HepG2 (cell line): Measurements from ENCODE around the gene ST3GAL2. TPM values are rescaled to one million over a fixed set of nuclear protein-coding genes. Genes with fewer than 3 reads are reported as not detected.

Source experiments
- ATAC-seq: fragments of 200-7000 bp; cut with Tn5 transposase; 3 replicates; pipeline ENCODE4 v1.9.1; 2020; ENCODE audit warnings: mild to moderate bottlenecking, moderate library complexity
- BruUV-seq: library from RNA; stranded (reverse); fragments of 400-500 nt; replicated peaks from 2 replicates; lab custom pipeline; 2021; lab: Mats Ljungman, UMichigan
- CTCF ChIA-PET: fragments of 300-600 bp; formaldehyde crosslinking; extraction: SDS; loops from one replicate; lab custom pipeline; 2021; ENCODE audit warnings: low total read pairs, inconsistent platforms, low intra/inter-chr PET ratio; lab: Yijun Ruan, JAX
- POLR2A ChIA-PET: fragments of 350-600 bp; sonication (Branson Sonifier 250); formaldehyde crosslinking; loops from one replicate; lab custom pipeline; 2020; ENCODE audit warnings: antibody characterized with exemption, inconsistent platforms; lab: Yijun Ruan, JAX
- DNase-seq: peaks from one replicate; pipeline ENCODE4 v3.0.0-alpha.2; 2015; ENCODE audit warnings: low spot score
- FAIRE-seq: peaks from 3 replicates; lab custom pipeline; 2011; peaks lifted over from hg19 to GRCh38; lab: Jason Lieb, UNC
- H2AFZ ChIP-seq: one replicate; pipeline ENCODE4 v1.6.1; 2011; ENCODE audit warnings: low read length, inconsistent platforms
- H3K27ac ChIP-seq: fragments of 300-600 bp; 3 replicates; pipeline ENCODE4 v1.8.0; 2011; ENCODE audit warnings: mixed run types, mild to moderate bottlenecking, mixed read lengths, low read length, inconsistent platforms; ENCODE audit not compliant: insufficient read depth; ENCODE audit errors: extremely low read length
- H3K27me3 ChIP-seq, 2 experiments: fragments of 200-600 bp in 1 of 2; 2 replicates in 1 of 2; 3 replicates in 1 of 2; pipeline versions ENCODE4 v1.6.0 to v1.8.0; 2011; ENCODE audit warnings: low read length in 2 of 2, mild to moderate bottlenecking in 2 of 2, moderate library complexity in 2 of 2, inconsistent platforms in 1 of 2; ENCODE audit not compliant: insufficient read depth in 2 of 2, control insufficient read depth in 1 of 2
- H3K36me3 ChIP-seq, 2 experiments: fragments of 200-600 bp in 1 of 2; replicated peaks in 1 of 2; 2 replicates in 1 of 2; 3 replicates in 1 of 2; pipeline versions ENCODE4 v1.5.1 to v1.8.0; 2011; ENCODE audit warnings: low read length in 2 of 2, inconsistent platforms in 1 of 2; ENCODE audit not compliant: insufficient read depth in 2 of 2, control insufficient read depth in 1 of 2
- H3K4me1 ChIP-seq: 2 replicates; pipeline ENCODE4 v1.5.1; 2012; ENCODE audit warnings: low read length, inconsistent platforms; ENCODE audit not compliant: insufficient read depth
- H3K4me2 ChIP-seq: 2 replicates; pipeline ENCODE4 v1.6.0; 2011; ENCODE audit warnings: low read depth, low read length, inconsistent platforms
- H3K4me3 ChIP-seq, 3 experiments: fragments of 200-600 bp in 1 of 3; sonication (generic), shearing (Covaris generic) in 1 of 3; replicated peaks in 1 of 3; 2 replicates each; pipeline ENCODE4 v1.5.1; 2011 to 2016; ENCODE audit warnings: low read length in 3 of 3, inconsistent platforms in 2 of 3, low read depth in 2 of 3, mild to moderate bottlenecking in 2 of 3, control low read depth in 1 of 3, mixed read lengths in 1 of 3; ENCODE audit not compliant: insufficient read depth in 1 of 3
- H3K79me2 ChIP-seq: one replicate; pipeline ENCODE4 v1.6.1; 2011; ENCODE audit warnings: low read length, inconsistent platforms; ENCODE audit not compliant: insufficient read depth
- H3K9ac ChIP-seq: 2 replicates; pipeline ENCODE4 v1.6.0; 2011; ENCODE audit warnings: mild to moderate bottlenecking, low read depth, low read length, inconsistent platforms; ENCODE audit not compliant: insufficient read depth
- H3K9me3 ChIP-seq: 2 replicates; pipeline ENCODE4 v1.5.1; 2012; ENCODE audit warnings: mild to moderate bottlenecking, low read length
- H4K20me1 ChIP-seq: 2 replicates; pipeline ENCODE4 v1.6.0; 2011; ENCODE audit warnings: inconsistent platforms, mild to moderate bottlenecking, low read length, moderate library complexity; ENCODE audit not compliant: insufficient read depth
- ATF1 ChIP-seq: IDR thresholded peaks from 2 replicates; pipeline ENCODE4 v1.6.1; 2016; ENCODE audit warnings: mild to moderate bottlenecking, control low read depth
- CENPBD1 ChIP-seq: sonication (generic); formaldehyde crosslinking; IDR thresholded peaks from 2 replicates; pipeline ENCODE4 v1.8.0; 2022; ENCODE audit warnings: missing genetic modification reagents, low read depth, mild to moderate bottlenecking, borderline replicate concordance
- IRF9 ChIP-seq: sonication (generic); formaldehyde crosslinking; IDR thresholded peaks from 2 replicates; pipeline ENCODE4 v1.8.0; 2022; ENCODE audit warnings: missing genetic modification reagents, mild to moderate bottlenecking, borderline replicate concordance
- NFE2L2 ChIP-seq: fragments of 150-350 bp; IDR thresholded peaks from 2 replicates; pipeline ENCODE4 v1.6.1; 2014; ENCODE audit warnings: low read length
- SNAPC4 ChIP-seq: sonication (generic); formaldehyde crosslinking; IDR thresholded peaks from 2 replicates; pipeline ENCODE4 v1.4.0; 2020; ENCODE audit warnings: mild to moderate bottlenecking, missing genetic modification reagents
- TERF1 ChIP-seq: sonication (generic); formaldehyde crosslinking; IDR thresholded peaks from 2 replicates; pipeline ENCODE4 v1.8.0; 2022; ENCODE audit warnings: mild to moderate bottlenecking, missing genetic modification reagents, moderate library complexity
- ZBTB46 ChIP-seq: sonication (generic); formaldehyde crosslinking; IDR thresholded peaks from 2 replicates; pipeline ENCODE4 v1.4.0; 2020; ENCODE audit warnings: mild to moderate bottlenecking, missing genetic modification reagents, borderline replicate concordance
- ZNF33B ChIP-seq: sonication (generic); formaldehyde crosslinking; IDR thresholded peaks from 2 replicates; pipeline ENCODE4 v1.5.1; 2020; ENCODE audit warnings: mild to moderate bottlenecking, missing genetic modification reagents
- ZNF850 ChIP-seq: sonication (generic); formaldehyde crosslinking; conservative IDR thresholded peaks from 2 replicates; pipeline ENCODE4 v1.9.0; 2021; ENCODE audit warnings: mild to moderate bottlenecking, missing genetic modification reagents
- WGBS: methylation state at CpG from one replicate; pipeline ENCODE4 v1.1.6; 2017; ENCODE audit warnings: low lambda C conversion rate; 5-methylcytosine and 5-hydroxymethylcytosine counted together
- in situ Hi-C: cut with HindIII; loops from 2 replicates; pipeline ENCODE4 v1.10.0; 2017; ENCODE audit warnings: low pct_unique_long_range_greater_than_20kb; ENCODE audit not compliant: extremely low pct_ligation_motif_present
- intact Hi-C: fragments of 100-400 bp; cut with micrococcal nuclease; formaldehyde crosslinking; loops from one replicate; pipeline ENCODE4 v1.10.0; 2022; ENCODE audit not compliant: unreplicated experiment
- polyA plus RNA-seq, 8 experiments: library from polyadenylated mRNA; depleted of rRNA in 3 of 8; stranded (reverse) in 7 of 8; unstranded in 1 of 8; fragments of >200 nt; fragmentation: Illumina TruSeq in 4 of 8; extraction: Trizol in 4 of 8; gene quantifications; 2 replicates each; pipeline versions ENCODE4 v1.2.1 to v1.2.3, GENCODE V29; 2011 to 2016; ENCODE audit warnings: low read depth in 4 of 8, missing spikeins in 1 of 8, mixed read lengths in 1 of 8; ENCODE audit not compliant: insufficient read depth in 1 of 8
- total RNA-seq, 5 experiments: library from RNA; depleted of rRNA; stranded (reverse); fragments of >200 nt; fragmentation: Illumina TruSeq; extraction: Trizol; gene quantifications; 2 replicates each; pipeline ENCODE4 v1.2.3, GENCODE V29; 2016; ENCODE audit warnings: low read depth in 1 of 5

The ST3GAL2 gene
- total and polyA plus RNA-seq, 2 of the 13 experiments (the other 11 are each of a cell fraction or from before 2014, with no cell fraction given): 16.3 to 24.9 TPM

DNA sequence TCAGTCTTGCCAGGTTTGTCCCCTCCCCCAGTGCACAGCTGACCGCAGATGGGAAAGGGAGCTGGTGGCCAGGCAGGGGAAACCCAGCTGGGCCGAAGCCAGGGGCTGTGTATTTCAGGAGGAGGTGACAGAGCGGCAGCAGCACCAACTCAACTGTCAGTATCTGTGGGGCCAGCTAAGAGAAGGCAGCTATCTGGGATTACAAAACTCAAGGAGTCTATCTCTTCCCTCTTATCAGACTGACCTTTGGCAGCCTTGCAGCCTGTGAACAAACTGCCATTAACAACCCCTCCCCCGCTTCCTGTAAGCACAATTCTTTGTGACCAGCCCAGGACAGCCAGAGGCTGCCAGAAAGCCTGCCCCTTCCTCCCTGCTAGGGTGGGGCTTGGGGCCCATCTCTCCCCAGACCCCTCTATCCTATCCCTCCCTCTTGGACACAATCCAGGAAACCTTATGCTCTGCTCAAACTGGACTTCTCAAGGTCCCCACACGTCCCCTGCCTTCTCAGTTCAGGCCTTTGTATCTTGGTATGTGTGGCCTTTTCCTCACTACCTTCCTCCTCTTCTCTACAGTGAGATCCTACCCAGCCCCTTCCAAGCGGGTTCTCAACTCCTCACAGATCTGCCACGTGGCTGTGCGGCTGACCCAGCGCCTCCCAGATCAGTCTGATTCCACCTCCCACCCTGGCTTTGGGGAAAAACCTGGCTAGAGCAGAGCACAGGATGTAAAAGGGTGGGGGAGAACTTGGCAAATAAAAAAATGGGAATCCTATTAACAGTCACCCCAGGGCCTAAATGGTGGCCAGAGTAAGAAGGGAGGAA is 10.5 kb downstream of the ST3GAL2 start (continued):
- no peak; the same call in none of the 2 replicates for TF ChIP-seq CENPBD1 (CRISPR knock-in tag)

DNA sequence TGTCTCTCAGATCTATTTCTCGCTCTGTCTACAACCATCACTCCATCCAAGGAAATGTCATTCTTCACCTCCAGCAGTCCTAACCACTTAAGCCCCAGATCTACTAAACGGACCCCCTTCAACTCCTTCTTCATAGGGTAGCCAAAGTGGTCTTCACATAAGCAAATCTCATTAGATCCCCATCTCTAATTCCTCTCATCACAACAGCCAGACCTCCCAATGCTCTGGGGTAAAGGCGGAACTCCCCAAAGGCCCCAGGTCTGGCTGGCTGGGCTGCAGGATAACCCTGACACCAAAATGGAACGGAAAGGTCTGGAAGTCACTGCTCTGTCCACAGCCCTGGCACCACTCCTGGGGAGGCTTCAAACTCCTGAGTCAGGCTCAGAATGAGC is 11.1 kb downstream of the ST3GAL2 start:
- Histone ChIP-seq H3K9ac (peak overlapping the region; percentile 73), H3K36me3 (peaks cover 5 to 14% of the 10 kb centered on the region in 2 experiments; a peak in 3 of 5 replicates), H4K20me1 (no peaks in the 10 kb centered on the region), H3K9me3 (no peaks in the 10 kb centered on the region), H3K79me2 (peaks cover 63% of the 10 kb centered on the region), H3K27me3 (no peaks in the 10 kb centered on the region), H3K4me2 (peak overlapping the region; percentile 90), H2AFZ (no peak overlapping the region), H3K4me1 (peaks cover 90% of the 10 kb centered on the region), H3K27ac (peak overlapping the region; percentile 96), H3K4me3 (peak overlapping the region; percentile 9 to 64 (median 47))
- ChIA-PET POLR2A (interaction anchor here (0.5 to 3.7 kb wide), 23 partner anchors 10 to 334 kb away, joined by 3 to 75 read pairs (median 5); partner anchors contain the start of genes AARS1, COG4, DDX19A and FCSK), CTCF (no interaction called here)
- ATAC-seq (no peak), FAIRE-seq (no peak), DNase-seq (no peak)
- intact Hi-C loops (loop anchor here (1.0 kb wide), 2 partner anchors 10 to 27 kb away; partner anchors contain the start of gene FCSK), in situ Hi-C loops (no loop called here)
- WGBS: 36% methylated on average over 4 of the region's 4 CpGs
- TSS peak; percentile 42 for BruUV-seq
- TF ChIP-seq ZNF850 (CRISPR knock-in tag) (0 out of 2 replicates have a peak, but pooled peaks have one; percentile 22), ZNF33B (CRISPR knock-in tag) (0 out of 2 replicates have a peak, but pooled peaks have one; percentile 24), CENPBD1 (CRISPR knock-in tag) (peak; percentile 94; the same call in 1 of the 2 replicates), SNAPC4 (CRISPR knock-in tag) (0 out of 2 replicates have a peak, but pooled peaks have one; percentile 0), NFE2L2 (0 out of 2 replicates have a peak, but pooled peaks have one; percentile 6), ATF1 (CRISPR knock-in tag) (no peak), ZBTB46 (CRISPR knock-in tag) (peak; percentile 26; the same call in 1 of the 2 replicates), TERF1 (CRISPR knock-in tag) (no peak), IRF9 (CRISPR knock-in tag) (no peak)
